GM23338 (cell line): ENCODE data around the gene RPUSD3. TPM values are rescaled to one million over a fixed set of nuclear protein-coding genes. Genes with fewer than 3 reads are reported as not detected.

Source experiments
- ATAC-seq: fragments of 200-7000 bp; cut with Tn5 transposase; 3 replicates; pipeline ENCODE4 v1.9.1; 2020
- DNase-seq: peaks from one replicate; pipeline ENCODE4 v3.0.0-alpha.2; 2015; ENCODE audit warnings: low spot score
- H2AFZ ChIP-seq: fragments of 200-600 bp; sonication (generic); 2 replicates; pipeline ENCODE4 v1.8.0; 2016; ENCODE audit warnings: antibody characterized with exemption, mild to moderate bottlenecking, moderate library complexity
- H3F3A ChIP-seq: fragments of 200-600 bp; sonication (generic); replicated peaks from 2 replicates; pipeline ENCODE4 v1.8.0; 2017; ENCODE audit warnings: antibody characterized with exemption, mixed run types, low read depth
- H3K27ac ChIP-seq: fragments of 200-600 bp; sonication (generic); 2 replicates; pipeline ENCODE4 v1.6.1; 2016; ENCODE audit warnings: low read depth
- H3K27me3 ChIP-seq: fragments of 200-600 bp; sonication (generic); 2 replicates; pipeline ENCODE4 v1.8.0; 2016; ENCODE audit warnings: mild to moderate bottlenecking, mixed run types, moderate library complexity; ENCODE audit not compliant: insufficient read depth
- H3K36me3 ChIP-seq: fragments of 200-600 bp; sonication (generic); 2 replicates; pipeline ENCODE4 v1.8.0; 2016; ENCODE audit warnings: mild to moderate bottlenecking; ENCODE audit not compliant: insufficient read depth
- H3K4me1 ChIP-seq: fragments of 200-600 bp; sonication (generic); 2 replicates; pipeline ENCODE4 v1.8.0; 2016; ENCODE audit warnings: mild to moderate bottlenecking, moderate library complexity; ENCODE audit not compliant: insufficient read depth
- H3K4me2 ChIP-seq: fragments of 200-600 bp; sonication (generic); 2 replicates; pipeline ENCODE4 v1.7.1; 2017; ENCODE audit warnings: mixed run types
- H3K4me3 ChIP-seq: fragments of 200-600 bp; sonication (generic); 2 replicates; pipeline ENCODE4 v1.6.1; 2016; ENCODE audit warnings: mixed run types
- H3K79me2 ChIP-seq: fragments of 200-600 bp; sonication (generic); replicated peaks from 2 replicates; pipeline ENCODE4 v1.8.0; 2017; ENCODE audit warnings: mild to moderate bottlenecking; ENCODE audit not compliant: insufficient read depth
- H3K9me2 ChIP-seq: fragments of 200-600 bp; sonication (generic); 2 replicates; pipeline ENCODE4 v1.8.0; 2017; ENCODE audit not compliant: insufficient read depth
- H4K20me1 ChIP-seq: fragments of 200-600 bp; sonication (generic); replicated peaks from 2 replicates; pipeline ENCODE4 v1.8.0; 2017; ENCODE audit warnings: mild to moderate bottlenecking; ENCODE audit not compliant: insufficient read depth
- H3K27ac Mint-ChIP-seq: 2 replicates; pipeline ENCODE4 v1.8.0; 2020; ENCODE audit warnings: inconsistent platforms, mild to moderate bottlenecking, moderate library complexity, mixed read lengths
- H3K27me3 Mint-ChIP-seq: 3 replicates; pipeline ENCODE4 v1.8.0; 2022; ENCODE audit warnings: low read depth, mild to moderate bottlenecking, moderate library complexity, mixed read lengths, inconsistent platforms; ENCODE audit not compliant: insufficient read depth, poor library complexity
- H3K36me3 Mint-ChIP-seq: 3 replicates; pipeline ENCODE4 v1.8.0; 2021; ENCODE audit warnings: low read depth, mild to moderate bottlenecking, inconsistent platforms, moderate library complexity, mixed read lengths
- H3K4me1 Mint-ChIP-seq: 3 replicates; pipeline ENCODE4 v1.8.0; 2020; ENCODE audit warnings: mild to moderate bottlenecking, inconsistent platforms, mixed read lengths
- H3K4me3 Mint-ChIP-seq: 3 replicates; pipeline ENCODE4 v1.8.0; 2021; ENCODE audit warnings: moderate library complexity, mild to moderate bottlenecking, inconsistent platforms, mixed read lengths
- H3K9me3 Mint-ChIP-seq: 3 replicates; pipeline ENCODE4 v1.8.0; 2020; ENCODE audit warnings: moderate library complexity, mild to moderate bottlenecking, inconsistent platforms, mixed read lengths
- CREB1 ChIP-seq: fragments of 250-450 bp; sonication (Bioruptor Pico); IDR thresholded peaks from 2 replicates; pipeline ENCODE4 v1.5.0; 2020; ENCODE audit warnings: low read depth, mild to moderate bottlenecking, moderate library complexity
- ETS1 ChIP-seq: IDR thresholded peaks from 2 replicates; pipeline ENCODE4 v1.6.1; 2016; ENCODE audit warnings: antibody characterized with exemption
- EZH2phosphoT487 ChIP-seq: fragments of 200-600 bp; sonication (generic); IDR thresholded peaks from one replicate; pipeline ENCODE4 v1.8.1; 2018; ENCODE audit warnings: antibody characterized with exemption; ENCODE audit not compliant: unreplicated experiment
- JUNB ChIP-seq: IDR thresholded peaks from one replicate; pipeline ENCODE4 v1.6.1; 2016; ENCODE audit warnings: antibody characterized with exemption; ENCODE audit not compliant: unreplicated experiment
- ZNF462 ChIP-seq: fragments of 250-450 bp; sonication (Bioruptor Pico); IDR thresholded peaks from 2 replicates; pipeline ENCODE4 v1.5.0; 2020; ENCODE audit warnings: mild to moderate bottlenecking, moderate library complexity
- polyA plus RNA-seq: library from polyadenylated mRNA; unstranded; fragments of >200 nt; fragmentation: Nextera tagmentation; extraction: Ambion mirVana; gene quantifications from 2 replicates; pipeline ENCODE4 v1.2.1, GENCODE V29; 2016
- total RNA-seq: library from RNA; depleted of rRNA; stranded (reverse); fragments of >200 nt; shearing (Covaris generic); gene quantifications from 2 replicates; pipeline ENCODE4 v1.2.3, GENCODE V29; 2014

RPUSD3 gene
- total and polyA plus RNA-seq, 2 experiments from 2014 or later = 64.3 to 73.4 TPM

GRCh38 chr3:9831253-9831652 is 12.6 kb downstream of the RPUSD3 start:
- H3K79me2 ChIP-seq = no peaks in the 10 kb centered on the region
- no peak overlapping the region for H3K4me3 Mint-ChIP-seq
- H4K20me1 ChIP-seq = no peaks in the 10 kb centered on the region; the same call in 1 of the 2 replicates
- no peaks in the 10 kb centered on the region for H3K9me2 ChIP-seq
- H3K4me1 Mint-ChIP-seq = no peaks in the 10 kb centered on the region
- peaks cover 6% of the 10 kb centered on the region for H3K27me3 Mint-ChIP-seq
- no peaks in the 10 kb centered on the region for H3K4me1 ChIP-seq
- H3K4me2 ChIP-seq = no peak overlapping the region
- H3K9me3 Mint-ChIP-seq = no peaks in the 10 kb centered on the region
- no peaks in the 10 kb centered on the region for H3K27me3 ChIP-seq
- ATAC-seq (no peak), DNase-seq (no peak)
- no peaks in the 10 kb centered on the region for H3F3A ChIP-seq
- H3K27ac Mint-ChIP-seq = no peak overlapping the region
- H3K36me3 ChIP-seq = no peaks in the 10 kb centered on the region
- no peak overlapping the region for H2AFZ ChIP-seq
- H3K36me3 Mint-ChIP-seq = peaks cover 3% of the 10 kb centered on the region; the same call in 2 of the 3 replicates
- H3K4me3 ChIP-seq = no peak overlapping the region
- 0 out of 2 replicates have a peak overlapping the region, but pooled peaks have one; percentile 26 for H3K27ac ChIP-seq
- TF ChIP-seq EZH2phosphoT487 (no peak), ETS1 (no peak)

GRCh38 chr3:9828801-9829755 is 14.7 kb downstream of the RPUSD3 start:
- H3K27me3 Mint-ChIP-seq = peaks cover 5% of the 10 kb centered on the region
- H3K79me2 ChIP-seq = no peaks in the 10 kb centered on the region
- no peaks in the 10 kb centered on the region for H3K36me3 Mint-ChIP-seq
- H3K27me3 ChIP-seq = no peaks in the 10 kb centered on the region
- H3K4me2 ChIP-seq = no peak overlapping the region
- H3K4me3 ChIP-seq = no peak overlapping the region
- ATAC-seq (no peak), DNase-seq (no peak)
- H3K4me1 Mint-ChIP-seq = peaks cover 5% of the 10 kb centered on the region; the same call in 2 of the 3 replicates
- no peaks in the 10 kb centered on the region; the same call in 1 of the 2 replicates for H4K20me1 ChIP-seq
- H3K36me3 ChIP-seq = no peaks in the 10 kb centered on the region
- H2AFZ ChIP-seq = no peak overlapping the region
- H3K27ac ChIP-seq = no peak overlapping the region
- H3K9me2 ChIP-seq = no peaks in the 10 kb centered on the region
- H3K9me3 Mint-ChIP-seq = no peaks in the 10 kb centered on the region
- no peaks in the 10 kb centered on the region for H3F3A ChIP-seq
- no peak overlapping the region for H3K27ac Mint-ChIP-seq
- TF ChIP-seq ZNF462 (CRISPR knock-in tag) (no peak), JUNB (no peak), CREB1 (CRISPR knock-in tag) (no peak)
- H3K4me1 ChIP-seq = no peaks in the 10 kb centered on the region
- H3K4me3 Mint-ChIP-seq = no peak overlapping the region
